Activated T-cell treated with anti-CD3 and anti-CD28 coated beads, Interleukin-2, amount 50 U/mL, for 24 hours (primary cell): ENCODE results near the gene CAVIN1.
"Not testable (repeated sequence)": the region's sequence is repeated elsewhere in the genome, so short reads cannot be mapped to it uniquely, and the experiment has no call there.

Source experiments
- DNase-seq: peaks from one replicate; pipeline ENCODE4 v3.0.0-alpha.2; 2020
- H3K27ac Mint-ChIP-seq: 2 replicates; pipeline ENCODE4 v1.8.0; 2020; ENCODE audit warnings: mild to moderate bottlenecking, mixed read lengths
- H3K27me3 Mint-ChIP-seq: 2 replicates; pipeline ENCODE4 v1.8.0; 2020; ENCODE audit warnings: mixed read lengths
- H3K36me3 Mint-ChIP-seq: 2 replicates; pipeline ENCODE4 v1.8.0; 2020; ENCODE audit warnings: low read depth, mixed read lengths
- H3K4me1 Mint-ChIP-seq: 2 replicates; pipeline ENCODE4 v1.8.0; 2020; ENCODE audit warnings: low read depth, mixed read lengths
- H3K4me3 Mint-ChIP-seq: 2 replicates; pipeline ENCODE4 v1.8.0; 2020; ENCODE audit warnings: mild to moderate bottlenecking, moderate library complexity, mixed read lengths
- H3K9me3 Mint-ChIP-seq: 2 replicates; pipeline ENCODE4 v1.8.0; 2020; ENCODE audit warnings: mixed read lengths

CAVIN1 gene

GRCh38 chr17:42449176-42449575 lies 26.1 kb upstream of the CAVIN1 start:
- H3K36me3 Mint-ChIP-seq, DNase-seq, H3K27ac Mint-ChIP-seq, H3K27me3 Mint-ChIP-seq, H3K9me3 Mint-ChIP-seq, H3K4me3 Mint-ChIP-seq: not testable (repeated sequence)
- H3K4me1 Mint-ChIP-seq = peaks cover 13% of the 10 kb centered on the region

GRCh38 chr17:42442196-42442565 lies 19.1 kb upstream of the CAVIN1 start:
- no peak overlapping the region for H3K4me3 Mint-ChIP-seq
- no peaks in the 10 kb centered on the region for H3K9me3 Mint-ChIP-seq
- no peak for DNase-seq
- peak overlapping the region; percentile 3 for H3K27ac Mint-ChIP-seq
- no peaks in the 10 kb centered on the region for H3K27me3 Mint-ChIP-seq
- peaks cover 18% of the 10 kb centered on the region for H3K4me1 Mint-ChIP-seq
- H3K36me3 Mint-ChIP-seq = no peaks in the 10 kb centered on the region

- peaks cover 15% of the 10 kb centered on the region for H3K4me1 Mint-ChIP-seq
- no peaks in the 10 kb centered on the region for H3K27me3 Mint-ChIP-seq
- H3K9me3 Mint-ChIP-seq = no peaks in the 10 kb centered on the region
- H3K27ac Mint-ChIP-seq = peak overlapping the region; percentile 3
- H3K36me3 Mint-ChIP-seq = no peaks in the 10 kb centered on the region
- DNase-seq = no peak
- H3K4me3 Mint-ChIP-seq = no peak overlapping the region
Measured at GRCh38 chr17:42441371-42442195, 18.5 kb upstream of the CAVIN1 start.

- Mint-ChIP-seq H3K27me3 (no peaks in the 10 kb centered on the region), H3K27ac (no peak overlapping the region), H3K4me1 (peaks cover 9% of the 10 kb centered on the region), H3K9me3 (no peaks in the 10 kb centered on the region), H3K36me3 (no peaks in the 10 kb centered on the region), H3K4me3 (no peak overlapping the region)
- peak; percentile 56 for DNase-seq
Measured at GRCh38 chr17:42438600-42439567, 15.8 kb upstream of the CAVIN1 start.

- no peaks in the 10 kb centered on the region for H3K9me3 Mint-ChIP-seq
- H3K36me3 Mint-ChIP-seq = no peaks in the 10 kb centered on the region
- H3K4me3 Mint-ChIP-seq = no peak overlapping the region
- H3K27ac Mint-ChIP-seq = no peak overlapping the region
- no peaks in the 10 kb centered on the region for H3K27me3 Mint-ChIP-seq
- H3K4me1 Mint-ChIP-seq = peaks cover 2% of the 10 kb centered on the region
- DNase-seq = no peak
Measured at GRCh38 chr17:42436391-42436790, 13.3 kb upstream of the CAVIN1 start.

GRCh38 chr17:42431758-42432161 lies 8.7 kb upstream of the CAVIN1 start:
- Mint-ChIP-seq H3K36me3 (no peaks in the 10 kb centered on the region), H3K4me1 (peaks cover 5% of the 10 kb centered on the region), H3K27ac (no peak overlapping the region), H3K4me3 (no peak overlapping the region), H3K9me3 (no peaks in the 10 kb centered on the region), H3K27me3 (peaks cover 6% of the 10 kb centered on the region)
- DNase-seq = no peak

GRCh38 chr17:42429726-42430447 lies 6.8 kb upstream of the CAVIN1 start:
- Mint-ChIP-seq H3K36me3 (no peaks in the 10 kb centered on the region), H3K4me3 (no peak overlapping the region), H3K27ac (no peak overlapping the region), H3K9me3 (no peaks in the 10 kb centered on the region), H3K4me1 (peaks cover 5% of the 10 kb centered on the region), H3K27me3 (peaks cover 13% of the 10 kb centered on the region)
- no peak for DNase-seq

- Mint-ChIP-seq H3K4me3 (no peak overlapping the region), H3K4me1 (peaks cover 6% of the 10 kb centered on the region), H3K36me3 (no peaks in the 10 kb centered on the region), H3K9me3 (no peaks in the 10 kb centered on the region), H3K27me3 (peaks cover 22% of the 10 kb centered on the region), H3K27ac (no peak overlapping the region)
- DNase-seq = no peak
Measured at GRCh38 chr17:42428141-42428944, 5.3 kb upstream of the CAVIN1 start.

- Mint-ChIP-seq H3K4me1 (peaks cover 30% of the 10 kb centered on the region), H3K36me3 (no peaks in the 10 kb centered on the region), H3K27me3 (peaks cover 49% of the 10 kb centered on the region), H3K9me3 (no peaks in the 10 kb centered on the region), H3K27ac (no peak overlapping the region), H3K4me3 (no peak overlapping the region)
- DNase-seq = no peak
Measured at GRCh38 chr17:42424991-42425610, 2.0 kb upstream of the CAVIN1 start.

- Mint-ChIP-seq H3K27ac (no peak overlapping the region), H3K27me3 (peaks cover 49% of the 10 kb centered on the region), H3K4me3 (peak overlapping the region; percentile 12), H3K4me1 (peaks cover 35% of the 10 kb centered on the region), H3K36me3 (no peaks in the 10 kb centered on the region), H3K9me3 (no peaks in the 10 kb centered on the region)
- no peak for DNase-seq
Measured at GRCh38 chr17:42423766-42424165, 710 bp upstream of the CAVIN1 start.

- Mint-ChIP-seq H3K9me3 (no peaks in the 10 kb centered on the region), H3K4me1 (peaks cover 30% of the 10 kb centered on the region), H3K27ac (no peak overlapping the region), H3K27me3 (peaks cover 43% of the 10 kb centered on the region), H3K4me3 (peak overlapping the region; percentile 71), H3K36me3 (no peaks in the 10 kb centered on the region)
- DNase-seq = peak; percentile 64
Measured at GRCh38 chr17:42422412-42422957, 571 bp downstream of the CAVIN1 start.

GRCh38 chr17:42421507-42422338 lies 1.3 kb downstream of the CAVIN1 start:
- H3K4me3 Mint-ChIP-seq = peak overlapping the region; percentile 69
- H3K9me3 Mint-ChIP-seq = no peaks in the 10 kb centered on the region
- peaks cover 43% of the 10 kb centered on the region for H3K27me3 Mint-ChIP-seq
- H3K27ac Mint-ChIP-seq = no peak overlapping the region
- peak; percentile 54 for DNase-seq
- H3K36me3 Mint-ChIP-seq = no peaks in the 10 kb centered on the region
- peaks cover 30% of the 10 kb centered on the region for H3K4me1 Mint-ChIP-seq

- peaks cover 43% of the 10 kb centered on the region for H3K27me3 Mint-ChIP-seq
- no peaks in the 10 kb centered on the region for H3K36me3 Mint-ChIP-seq
- DNase-seq = no peak
- H3K9me3 Mint-ChIP-seq = no peaks in the 10 kb centered on the region
- peaks cover 30% of the 10 kb centered on the region for H3K4me1 Mint-ChIP-seq
- peak overlapping the region; percentile 63 for H3K4me3 Mint-ChIP-seq
- H3K27ac Mint-ChIP-seq = no peak overlapping the region
Measured at GRCh38 chr17:42421136-42421506, 1.9 kb downstream of the CAVIN1 start.
